Measurements from ENCODE around the gene ARHGAP44.

The ARHGAP44 gene

DNA sequence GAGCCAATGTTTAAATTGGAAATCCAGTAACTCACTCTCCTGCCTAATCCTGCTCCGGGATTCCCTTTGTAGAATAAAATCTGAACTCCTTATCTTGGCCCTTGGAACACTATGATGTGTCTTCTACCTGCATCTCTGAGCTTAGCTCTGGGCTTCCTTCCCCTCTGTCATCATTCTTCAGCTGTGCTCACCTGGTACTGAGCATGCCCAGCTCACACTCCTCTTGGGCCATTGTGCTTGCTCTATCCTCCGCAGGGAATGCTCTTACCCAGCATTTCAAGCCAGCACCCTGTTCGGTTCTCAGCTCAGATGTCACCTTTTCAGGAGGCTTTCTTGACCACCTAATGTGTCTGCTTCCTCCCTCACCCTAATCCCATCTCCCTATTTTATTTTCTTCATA, 112.7 kb downstream of the ARHGAP44 start:
- DNase-seq, result no peak

DNA sequence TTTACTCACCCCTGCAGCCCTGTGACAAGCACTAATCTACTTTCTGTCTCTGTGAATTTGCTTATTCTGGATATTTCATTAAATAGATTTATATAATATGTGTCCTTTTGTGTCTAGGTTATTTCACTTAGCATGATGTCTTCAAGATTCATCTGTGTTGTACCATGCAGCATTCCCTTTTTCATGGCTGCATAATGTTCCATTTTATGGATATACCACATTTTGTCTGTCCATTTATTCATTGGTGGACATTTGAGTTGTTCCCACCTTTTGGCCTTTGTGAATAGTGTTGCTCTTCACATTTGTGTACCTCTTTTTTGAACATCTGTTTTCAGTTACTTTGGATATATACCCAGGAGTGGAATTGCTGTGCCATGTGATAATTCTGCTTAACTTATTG, 118.2 kb downstream of the ARHGAP44 start:
- DNase-seq, result no peak

DNA sequence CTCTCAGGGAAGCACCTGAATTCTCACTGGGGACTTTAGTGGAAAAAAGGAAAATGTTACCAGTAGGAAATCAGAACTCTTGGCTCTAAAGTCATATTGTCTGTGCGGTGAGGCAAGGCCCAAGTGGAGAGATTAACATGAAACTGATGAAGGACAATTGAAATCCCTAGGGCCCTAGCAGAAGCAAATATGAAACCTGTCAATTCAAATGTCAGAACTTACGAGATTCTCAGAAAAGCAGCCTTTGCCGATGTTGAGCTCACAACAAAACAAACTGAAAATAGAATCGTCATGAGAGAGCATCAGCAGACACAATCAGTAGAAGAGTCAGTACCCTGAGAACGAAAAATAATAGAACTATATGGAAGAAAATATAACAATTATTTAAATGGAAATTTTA, 119.7 kb downstream of the ARHGAP44 start:
- DNase-seq, result no peak

DNA sequence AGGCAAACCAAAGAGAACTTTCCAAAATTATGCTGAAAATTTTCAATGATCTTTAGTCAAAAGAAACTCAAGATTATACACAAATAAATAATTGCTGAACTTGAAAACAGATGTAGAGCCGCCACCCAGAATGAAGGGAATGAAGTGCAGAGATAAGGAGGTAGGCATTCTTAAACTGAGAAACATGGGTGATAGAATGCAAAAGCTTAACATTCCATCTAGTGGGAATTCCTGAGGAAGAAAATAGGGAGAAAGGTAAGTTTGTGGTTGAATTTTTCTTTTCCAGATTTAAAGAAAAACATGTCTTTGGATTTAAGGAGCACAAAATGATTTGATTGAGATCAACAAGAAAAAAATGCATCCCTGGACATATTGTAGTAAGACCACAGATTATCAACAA, 120.2 kb downstream of the ARHGAP44 start:
- DNase-seq, result no peak

DNA sequence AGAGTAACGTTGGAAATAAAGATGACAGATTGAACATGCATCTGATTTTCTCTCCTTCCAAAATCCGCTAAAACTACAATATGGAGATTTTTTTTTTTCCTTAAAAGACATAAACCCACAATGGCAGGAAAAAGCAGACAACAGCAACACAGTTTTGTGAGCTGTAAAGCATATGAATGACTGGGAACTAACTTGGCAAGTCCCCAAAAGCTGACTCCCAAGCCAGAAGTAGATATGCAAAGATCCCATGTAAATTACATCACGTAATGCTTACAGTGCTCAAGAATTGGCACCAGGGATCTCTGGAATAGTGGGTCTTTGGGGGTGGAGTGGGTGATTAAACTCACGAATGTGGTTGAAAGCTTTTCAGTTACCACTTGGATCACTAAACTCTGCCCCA, 121.9 kb downstream of the ARHGAP44 start:
- DNase-seq, result no peak

DNA sequence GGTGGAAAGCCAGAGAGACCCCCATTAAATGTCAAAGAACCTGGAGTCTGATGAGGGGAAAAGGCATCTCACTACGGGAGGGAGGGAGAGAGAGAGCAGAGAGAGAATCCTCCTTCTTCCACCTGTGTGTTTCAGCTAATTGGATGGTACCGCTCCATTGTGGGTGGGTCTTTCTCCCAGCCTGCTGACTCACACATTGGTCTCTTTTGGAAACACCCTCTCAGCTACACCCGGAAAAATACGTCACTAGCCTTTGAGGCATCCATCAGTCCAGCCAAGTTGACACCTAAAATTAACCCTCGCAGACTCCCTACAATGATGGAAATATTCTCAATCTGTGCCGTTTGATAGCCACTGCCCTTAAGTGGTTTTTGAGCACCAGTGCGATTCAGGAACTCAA, 128.1 kb downstream of the ARHGAP44 start:
- DNase-seq, result no peak

DNA sequence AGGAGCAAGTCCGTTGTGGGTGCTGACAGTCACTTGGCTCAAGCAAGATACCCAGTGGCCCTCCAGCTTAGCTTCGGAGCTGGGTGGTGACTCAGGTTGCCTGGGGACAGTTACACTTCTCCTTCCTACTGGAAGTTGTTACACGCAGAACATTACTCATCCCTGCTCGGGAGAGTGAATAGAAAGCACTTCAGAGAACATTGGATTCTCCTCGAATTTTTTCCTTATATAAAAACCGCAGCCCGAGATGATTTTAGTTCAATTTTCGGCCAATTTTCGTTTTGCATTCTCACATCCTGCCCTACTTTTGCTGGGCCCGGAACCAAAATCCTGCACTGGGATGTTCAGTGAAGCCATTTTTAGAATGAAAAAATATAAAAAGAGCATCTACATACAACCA, 128.8 kb downstream of the ARHGAP44 start:
- DNase-seq, result no peak

DNA sequence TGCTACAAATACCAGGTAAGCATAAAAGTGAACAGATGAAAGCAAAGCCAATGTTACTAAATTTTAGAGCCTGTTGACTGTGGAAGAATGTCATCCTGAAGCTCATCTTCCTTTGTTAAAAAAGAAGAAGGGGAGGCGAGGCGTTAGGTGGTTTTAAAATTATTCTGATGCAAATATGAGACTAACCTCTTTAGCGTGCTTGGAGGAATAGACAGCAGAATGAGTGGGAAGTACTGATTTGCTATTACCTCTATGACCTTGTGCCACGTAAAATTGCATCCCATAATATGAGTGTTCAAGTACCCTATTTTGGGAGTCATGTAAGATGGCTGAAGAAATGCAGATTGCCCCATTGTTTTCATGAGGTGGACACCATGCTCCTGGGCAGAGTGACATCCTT, 132.8 kb downstream of the ARHGAP44 start:
- no peak for DNase-seq

DNA sequence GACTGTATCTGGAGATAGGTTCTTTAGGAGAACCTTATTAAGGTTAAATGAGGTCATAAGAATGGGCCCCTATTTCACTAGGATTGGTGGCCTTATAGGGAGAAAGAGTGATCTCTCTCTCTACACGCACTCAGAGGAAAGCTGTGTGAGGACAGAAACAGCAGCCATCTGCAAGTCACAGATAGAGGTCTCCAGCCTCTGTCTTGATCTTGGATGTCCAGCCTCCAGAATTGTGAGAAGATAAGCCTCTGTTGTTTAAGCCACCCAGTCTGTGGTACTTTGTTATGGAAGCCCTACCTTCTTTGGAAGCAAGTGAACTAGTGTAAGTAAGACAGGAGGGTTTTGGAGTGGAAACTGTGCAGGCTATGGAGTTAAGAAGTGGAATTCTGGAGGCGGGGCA, 135.3 kb downstream of the ARHGAP44 start:
- DNase-seq, result no peak

DNA sequence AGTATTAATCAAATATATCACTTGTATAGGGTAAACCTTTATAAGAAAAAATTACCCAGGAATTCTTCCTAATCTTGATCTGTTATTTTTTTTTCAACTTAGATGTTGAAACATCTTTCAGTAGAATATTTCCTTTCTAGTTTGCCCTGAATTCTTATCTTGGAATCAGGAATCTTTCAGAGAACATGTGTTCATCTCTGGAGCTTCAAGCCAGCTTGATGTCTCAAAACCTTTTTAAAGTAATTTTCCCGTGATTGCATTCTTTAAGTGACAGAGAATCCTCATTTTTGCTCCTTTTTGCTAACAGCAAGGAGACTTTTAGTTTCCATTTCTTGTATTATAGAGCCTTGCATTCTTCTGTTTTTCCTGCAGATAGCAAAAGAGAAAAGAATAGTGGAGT, 137.7 kb downstream of the ARHGAP44 start:
- DNase-seq, result no peak

DNA sequence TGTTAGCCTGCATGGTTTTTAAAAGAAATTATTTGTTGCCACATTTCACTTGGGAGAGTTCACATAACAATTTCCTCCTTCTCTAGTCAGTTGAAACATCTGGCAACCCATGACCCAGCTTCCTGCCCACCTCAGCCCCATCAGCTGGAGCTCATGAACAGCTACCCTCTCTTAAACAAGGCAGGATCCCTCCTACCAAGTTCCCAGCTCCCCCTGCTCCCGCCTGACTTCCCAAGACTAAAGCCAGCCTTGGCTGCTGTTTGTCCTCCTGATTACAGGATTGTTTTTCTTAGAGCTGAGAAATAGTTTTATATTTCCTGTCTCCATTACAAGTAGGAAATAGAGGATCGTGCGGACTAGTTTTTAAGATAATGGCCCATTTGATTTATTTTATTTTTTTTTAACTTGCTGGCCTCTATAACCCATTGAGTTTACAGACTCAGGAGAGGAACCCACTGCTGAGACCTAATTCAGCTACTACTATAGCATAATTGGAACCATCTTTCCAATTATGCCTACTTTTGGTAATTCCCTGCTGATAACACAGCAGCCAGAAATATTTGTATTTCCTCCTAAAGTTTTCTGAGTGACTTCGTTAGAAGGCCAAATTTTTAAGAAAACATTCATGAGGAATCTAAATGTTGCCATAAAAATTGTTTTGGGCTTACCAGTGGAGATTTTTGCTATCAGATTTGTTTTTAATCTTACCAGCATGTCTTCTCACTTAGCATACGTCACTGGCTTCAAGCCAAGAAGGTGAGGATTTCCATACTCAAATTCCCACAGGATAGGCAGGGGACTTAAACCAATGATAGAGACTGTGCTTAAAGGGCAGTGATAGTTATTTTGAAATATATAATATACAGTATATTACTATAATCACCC, 138.5 kb downstream of the ARHGAP44 start:
- DNase-seq, result peak in 1 of 2 experiments; percentile 13

DNA sequence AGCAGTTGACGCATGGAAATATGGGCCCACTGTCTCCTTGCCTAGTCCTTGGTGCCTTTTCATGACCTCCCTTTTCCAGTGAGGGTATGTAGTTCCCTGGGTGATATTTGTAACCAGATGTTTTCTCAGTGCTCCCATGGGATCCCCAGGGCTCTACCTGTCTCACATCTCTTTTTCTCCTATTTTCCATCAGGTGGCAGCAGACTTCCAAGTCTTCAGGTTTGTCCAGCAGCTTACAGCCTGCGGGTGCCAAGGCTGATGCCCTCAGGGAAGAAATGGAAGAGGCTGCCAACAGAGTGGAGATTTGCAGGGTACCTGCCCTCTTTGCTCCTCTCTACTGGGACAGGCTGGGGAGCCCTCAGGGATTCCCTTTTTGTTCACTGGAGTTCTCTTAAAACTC, 139.4 kb downstream of the ARHGAP44 start:
- DNase-seq, result peak in 1 of 2 experiments; percentile 11

DNA sequence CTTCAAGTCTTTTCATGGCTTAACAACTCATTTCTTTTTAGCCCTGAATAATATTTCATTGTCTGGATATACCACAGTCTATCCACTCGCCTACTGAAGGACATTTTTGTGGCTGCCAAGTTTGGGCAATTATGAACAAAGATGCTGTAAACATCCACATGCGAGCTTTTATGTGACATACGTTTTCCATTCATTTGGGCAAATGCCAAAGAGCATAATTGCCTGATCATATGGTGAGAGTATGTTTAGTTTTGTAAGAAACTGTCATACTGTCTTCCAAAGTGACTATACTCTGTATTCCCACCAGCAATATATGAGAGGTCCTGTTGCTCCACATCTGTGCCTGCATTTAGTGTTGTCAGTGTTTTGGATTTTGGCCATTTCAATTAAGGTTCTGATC, 147.2 kb downstream of the ARHGAP44 start:
- no peak for DNase-seq

DNA sequence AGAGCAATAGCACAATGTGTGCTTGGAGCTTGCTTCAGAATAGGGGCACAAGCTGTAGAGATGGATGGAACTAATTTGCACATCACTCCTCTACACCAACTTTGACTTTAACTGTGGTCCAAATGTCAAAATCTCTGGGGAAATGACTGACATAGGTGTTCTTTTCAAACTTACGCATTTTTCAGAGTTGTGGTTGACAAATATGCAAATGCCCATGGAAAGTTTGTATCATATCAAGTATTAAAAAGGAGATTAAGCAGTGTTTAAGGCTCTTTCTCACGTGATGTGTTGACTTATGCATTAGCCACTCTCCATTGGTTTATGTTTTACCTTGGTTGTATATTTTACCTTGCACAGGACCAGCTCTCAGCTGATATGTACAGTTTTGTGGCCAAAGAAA, 151.4 kb downstream of the ARHGAP44 start:
- DNase-seq, result no peak

DNA sequence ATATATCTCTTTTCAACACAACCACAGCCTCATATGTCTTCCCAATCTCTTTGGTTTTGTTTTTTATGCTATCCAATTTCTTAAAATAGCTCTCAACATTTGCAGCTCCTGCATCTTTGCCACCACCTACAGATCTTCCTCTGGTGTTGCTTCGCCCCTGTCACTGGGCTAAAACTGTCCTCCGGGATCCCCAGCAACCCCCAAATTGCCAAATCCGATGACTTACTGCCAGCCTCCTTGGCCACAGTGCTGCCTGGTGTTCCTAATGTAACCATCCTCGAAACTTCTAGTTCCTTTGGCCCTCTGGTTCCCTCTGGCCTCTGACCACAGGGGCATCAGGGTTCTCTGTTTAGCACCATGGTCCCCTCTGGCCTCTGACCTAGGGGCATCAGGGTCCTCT, 157.7 kb downstream of the ARHGAP44 start:
- no peak for DNase-seq

DNA sequence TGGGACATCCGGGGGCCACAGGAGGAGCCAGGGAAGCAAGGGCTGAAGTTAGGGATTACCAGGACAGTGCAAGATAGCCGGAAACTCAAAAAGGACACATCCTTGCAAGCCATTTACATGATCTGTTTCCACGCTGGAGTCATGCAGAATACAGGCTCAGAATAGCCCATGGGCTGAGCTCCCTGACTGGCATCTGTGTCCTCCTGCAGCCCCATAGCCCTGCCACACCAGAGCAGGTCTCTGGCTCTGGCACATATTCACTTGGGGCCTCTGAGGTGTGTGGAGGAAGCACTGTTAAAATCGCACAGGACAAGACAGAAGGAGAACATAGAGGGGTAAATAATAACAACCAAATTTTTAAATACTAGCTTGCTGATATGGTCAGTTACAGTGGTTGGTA, 162.7 kb downstream of the ARHGAP44 start:
- DNase-seq, result no peak

DNA sequence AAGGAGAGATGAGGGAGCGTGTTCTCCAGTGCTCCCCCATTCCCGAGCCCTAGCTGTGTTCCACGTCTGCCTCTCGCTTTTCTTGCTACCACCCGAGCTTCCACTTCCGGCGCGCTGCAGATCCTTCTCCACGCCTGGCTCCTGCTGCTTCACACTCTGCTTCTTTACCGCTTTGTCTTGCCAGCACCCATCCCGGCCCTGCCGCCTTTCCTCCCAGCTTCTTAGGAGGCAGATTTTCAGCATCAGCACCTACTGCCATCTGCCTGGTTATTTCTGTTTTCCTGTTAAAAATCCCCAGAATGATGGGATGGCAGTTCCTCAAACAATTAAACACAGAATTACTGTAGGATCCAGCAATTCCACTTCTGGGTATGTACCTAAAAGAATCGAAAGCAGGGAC, 163.9 kb downstream of the ARHGAP44 start:
- no peak for DNase-seq

DNA sequence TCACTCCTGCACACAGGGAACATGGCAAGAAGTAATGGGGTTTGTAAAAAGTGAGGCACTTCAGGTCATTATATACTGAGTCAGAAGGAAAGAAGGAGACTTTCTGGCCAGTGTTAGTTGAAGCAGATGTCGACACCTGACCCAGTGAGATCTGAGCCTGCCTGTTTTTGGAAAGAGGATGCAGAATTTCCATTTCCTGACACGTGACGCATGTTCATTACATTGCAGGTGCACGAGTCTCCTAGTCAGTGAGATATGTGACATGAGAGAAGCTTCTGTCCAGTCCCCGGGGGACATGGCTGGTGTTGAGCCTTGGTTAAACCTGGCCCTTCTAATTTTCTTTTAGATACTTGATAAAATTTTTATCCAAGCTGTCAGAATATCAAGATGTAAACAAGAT, 166.2 kb downstream of the ARHGAP44 start:
- DNase-seq, result no peak

DNA sequence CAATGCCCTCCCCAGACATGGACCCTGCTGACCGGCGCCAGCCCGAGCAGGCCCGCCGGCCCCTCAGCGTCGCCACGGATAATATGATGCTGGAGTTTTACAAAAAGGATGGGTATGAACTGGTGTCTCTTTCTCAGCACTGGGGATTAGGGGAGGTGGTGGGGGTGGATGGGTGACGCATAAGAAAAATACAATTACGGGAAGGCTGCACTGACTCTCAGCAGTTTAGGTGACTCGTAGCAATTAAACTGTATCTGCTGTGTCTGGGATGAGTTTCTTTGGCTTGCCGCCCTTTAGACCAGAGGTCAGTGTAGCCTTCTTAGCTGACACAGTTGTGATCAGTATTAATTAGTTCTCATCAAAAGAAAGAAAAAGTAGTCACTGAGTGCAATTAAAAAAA, 169.5 kb downstream of the ARHGAP44 start:
- no peak for DNase-seq

DNA sequence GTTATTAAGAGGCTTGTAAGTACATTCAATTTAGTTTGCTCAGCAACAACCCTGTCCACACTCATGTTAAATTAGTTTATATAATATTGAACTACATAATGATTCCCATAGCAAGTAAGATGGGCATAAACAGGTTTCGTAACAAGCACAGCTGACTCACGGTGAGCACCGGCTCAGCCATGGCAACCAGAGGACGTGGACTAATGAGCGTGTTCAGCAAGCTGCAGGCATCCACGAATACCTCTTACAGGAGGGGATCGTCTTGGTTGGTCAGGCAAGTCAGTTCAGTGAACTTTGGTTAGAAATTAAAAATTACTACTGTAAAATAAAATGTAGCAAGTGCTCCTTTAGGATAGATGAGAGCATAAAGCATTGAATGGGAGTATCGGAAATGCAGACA, 170.1 kb downstream of the ARHGAP44 start:
- no peak for DNase-seq

DNA sequence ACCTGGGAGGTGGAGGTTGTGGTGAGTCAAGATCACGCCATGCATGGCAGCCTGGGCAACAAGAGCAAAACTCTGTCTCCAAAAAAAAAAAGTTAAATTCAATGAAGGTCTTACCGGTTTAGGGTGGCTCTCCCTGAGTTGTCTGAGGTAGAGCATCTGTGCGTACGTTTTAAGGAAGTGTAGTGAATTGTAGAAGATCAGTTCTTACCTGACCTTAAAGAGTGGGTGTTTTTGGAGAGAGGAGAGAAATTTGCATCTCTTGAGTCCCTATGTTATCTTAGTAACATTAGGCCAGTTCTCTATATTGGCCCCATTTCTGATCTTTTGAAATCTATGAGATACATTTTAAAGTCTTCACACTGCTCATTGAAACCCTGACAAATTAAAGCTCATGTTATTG, 172.4 kb downstream of the ARHGAP44 start:
- DNase-seq, result no peak

DNA sequence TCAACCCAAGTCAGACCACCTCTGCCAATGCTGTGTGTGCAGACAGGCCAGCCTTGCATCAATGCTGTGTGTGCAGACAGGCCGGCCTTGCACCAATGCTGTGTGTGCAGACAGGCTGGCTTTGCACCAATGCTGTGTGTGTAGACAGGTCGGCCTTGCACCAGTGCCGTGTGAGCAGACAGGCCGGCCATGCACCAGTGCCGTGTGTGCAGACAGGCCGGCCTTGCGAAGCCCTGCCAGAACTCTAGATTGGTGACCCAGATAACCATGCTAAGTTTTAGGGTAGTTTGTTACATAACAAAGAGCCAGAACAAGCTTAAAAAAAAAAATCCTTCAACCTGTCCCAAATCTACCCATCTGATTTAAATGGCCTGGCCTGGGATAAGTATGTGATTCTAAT, 174.2 kb downstream of the ARHGAP44 start:
- no peak for DNase-seq

DNA sequence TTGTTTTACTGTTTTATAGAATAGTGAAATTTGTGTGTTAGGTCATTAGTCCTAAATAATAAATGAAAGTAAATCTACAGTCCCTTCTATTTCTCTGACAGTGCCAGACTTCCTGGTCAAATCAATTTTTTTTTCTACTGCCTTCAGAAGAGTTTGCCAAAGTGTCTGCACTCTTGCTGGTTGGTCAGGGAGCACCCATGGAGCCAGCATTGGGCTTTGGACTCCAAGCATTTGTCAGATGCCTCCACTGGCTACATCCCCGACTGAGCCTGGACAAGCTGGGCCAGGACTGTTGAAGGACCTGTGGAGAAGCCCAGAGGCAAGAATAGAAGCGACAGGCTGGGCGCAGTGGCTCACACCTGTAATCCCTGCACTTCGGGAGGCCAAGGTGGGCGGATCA, 174.9 kb downstream of the ARHGAP44 start:
- DNase-seq, result no peak

DNA sequence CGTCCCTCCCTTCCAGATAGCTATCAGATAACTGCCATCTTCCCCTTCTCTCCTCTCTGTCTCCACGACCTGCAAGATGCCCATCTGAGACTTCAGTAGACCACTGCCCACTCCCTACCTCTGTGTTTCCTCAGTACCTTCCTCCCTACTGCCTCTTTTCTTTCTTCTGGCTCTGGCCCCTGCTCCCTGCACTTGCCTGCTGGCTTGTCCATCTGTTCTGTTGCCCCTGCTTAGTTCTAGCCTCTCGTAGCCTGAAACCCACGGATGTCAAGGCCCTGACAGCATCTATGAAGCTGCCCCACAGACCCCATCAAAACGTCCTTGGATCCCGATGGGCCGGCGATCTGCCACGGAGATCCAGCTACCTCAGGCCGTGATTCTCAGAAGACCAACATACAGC, 175.5 kb downstream of the ARHGAP44 start:
- no peak for DNase-seq

DNA sequence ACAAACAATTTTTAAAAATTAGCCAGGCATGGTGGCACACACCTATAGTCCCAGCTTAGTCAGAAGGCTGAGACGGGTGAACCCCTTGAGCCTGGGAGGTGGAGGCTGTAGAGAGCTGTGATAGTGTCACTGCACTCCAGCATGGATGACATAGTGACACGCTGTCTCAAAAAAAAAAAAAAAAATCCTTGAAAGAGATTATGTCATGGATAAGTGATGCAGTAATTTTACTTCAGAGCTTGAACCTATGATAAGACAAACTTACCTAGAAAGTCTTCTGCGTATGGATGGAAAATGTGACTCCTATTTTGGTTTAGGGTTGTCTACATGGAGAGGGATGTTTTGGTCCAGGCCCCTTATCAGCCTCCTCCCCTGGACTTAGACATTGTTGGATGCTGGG, 176.7 kb downstream of the ARHGAP44 start:
- DNase-seq, result no peak

Data from NCI-H524 (cell line).